ENCODE results near the gene YAE1. TPM values are rescaled to one million over a fixed set of nuclear protein-coding genes. Genes with fewer than 3 reads are reported as not detected.

The YAE1 gene
- total RNA-seq, 1 donor from 2014 or later, result 13.0 TPM

GRCh38 chr7:39553436-39553835 lies 12.8 kb upstream of the YAE1 start:
- DNase-seq (ENCODE audit: extremely low read depth, low read depth, low spot score), result no peak

DNA sequence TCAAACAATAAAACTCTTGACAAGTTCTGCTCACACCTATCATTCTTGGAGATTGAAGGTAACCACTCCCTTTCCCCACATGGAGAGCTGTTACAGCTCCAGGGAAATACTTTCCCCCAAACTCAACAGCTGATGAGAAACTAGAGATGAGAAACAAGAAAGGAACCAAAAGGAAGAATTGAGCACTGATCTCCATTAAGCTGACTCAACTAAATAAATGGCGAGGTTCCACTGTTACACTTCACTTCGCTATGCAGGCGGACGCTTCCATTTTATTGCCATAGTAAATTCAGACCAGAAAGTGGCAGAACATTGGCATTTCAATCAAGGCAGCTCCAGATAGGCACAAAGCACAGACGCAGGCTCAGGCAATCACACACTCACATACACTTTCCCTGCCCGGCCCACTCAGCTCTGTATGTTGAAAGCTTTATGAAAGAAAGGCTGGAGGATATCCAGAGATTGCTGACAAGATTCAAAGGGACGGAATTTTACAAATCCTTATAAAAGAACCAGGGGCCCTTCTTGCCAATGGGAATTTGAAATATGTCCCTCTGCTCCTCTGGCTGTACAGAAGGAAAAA lies 11.5 kb upstream of the YAE1 start:
- no peak for DNase-seq (ENCODE audit: extremely low read depth, low read depth, low spot score)

GRCh38 chr7:39557222-39557621 lies 9.0 kb upstream of the YAE1 start:
- DNase-seq (ENCODE audit: extremely low read depth, low read depth, low spot score), result no peak

DNA sequence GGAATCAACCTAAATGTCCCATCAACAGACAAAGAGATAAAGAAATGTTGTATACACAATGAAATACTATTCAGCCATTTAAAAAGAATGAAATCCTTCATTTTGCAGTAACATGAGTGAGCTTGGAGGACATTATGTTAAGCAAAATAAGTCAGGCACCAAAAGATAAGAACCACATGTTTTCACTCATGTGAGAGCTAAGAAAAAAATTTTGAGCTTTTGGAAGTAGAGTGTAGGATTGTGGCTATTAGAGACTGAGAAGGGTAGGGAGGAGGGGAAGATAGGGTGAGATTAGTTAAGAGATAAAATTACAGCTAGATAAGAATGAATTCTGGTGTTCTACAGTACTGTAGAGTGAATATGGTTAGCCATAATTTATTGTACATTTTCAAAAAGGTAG lies 8.3 kb upstream of the YAE1 start:
- DNase-seq (ENCODE audit: extremely low read depth, low read depth, low spot score), result no peak

GRCh38 chr7:39560408-39560807 lies 5.8 kb upstream of the YAE1 start:
- no peak for DNase-seq (ENCODE audit: extremely low read depth, low read depth, low spot score)

DNA sequence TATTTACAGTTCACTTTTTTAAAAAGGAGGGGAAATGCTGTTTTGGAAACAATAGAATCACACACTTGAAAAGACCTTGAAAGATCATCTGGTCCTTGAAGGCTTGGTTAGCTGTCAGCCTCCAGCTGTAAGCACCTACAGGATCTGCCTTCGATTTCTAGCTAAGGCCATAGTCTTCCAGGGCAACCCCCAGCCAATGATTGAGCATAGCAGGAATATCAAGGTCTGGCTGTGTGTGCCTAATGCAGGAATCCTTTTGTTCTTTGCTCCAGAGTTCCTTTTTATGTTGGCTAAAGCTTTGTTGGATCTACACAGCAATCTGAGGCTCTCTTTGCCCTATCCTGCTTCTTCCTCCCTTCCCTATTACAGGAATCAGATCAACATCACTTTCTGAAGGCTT lies 5.2 kb upstream of the YAE1 start:
- no peak for DNase-seq (ENCODE audit: extremely low read depth, low read depth, low spot score)

GRCh38 chr7:39565538-39565937 lies 666 bp upstream of the YAE1 start:
- DNase-seq (ENCODE audit: extremely low read depth, low read depth, low spot score), result no peak

GRCh38 chr7:39567294-39567693 lies 1.1 kb downstream of the YAE1 start:
- no peak for DNase-seq (ENCODE audit: extremely low read depth, low read depth, low spot score)

DNA sequence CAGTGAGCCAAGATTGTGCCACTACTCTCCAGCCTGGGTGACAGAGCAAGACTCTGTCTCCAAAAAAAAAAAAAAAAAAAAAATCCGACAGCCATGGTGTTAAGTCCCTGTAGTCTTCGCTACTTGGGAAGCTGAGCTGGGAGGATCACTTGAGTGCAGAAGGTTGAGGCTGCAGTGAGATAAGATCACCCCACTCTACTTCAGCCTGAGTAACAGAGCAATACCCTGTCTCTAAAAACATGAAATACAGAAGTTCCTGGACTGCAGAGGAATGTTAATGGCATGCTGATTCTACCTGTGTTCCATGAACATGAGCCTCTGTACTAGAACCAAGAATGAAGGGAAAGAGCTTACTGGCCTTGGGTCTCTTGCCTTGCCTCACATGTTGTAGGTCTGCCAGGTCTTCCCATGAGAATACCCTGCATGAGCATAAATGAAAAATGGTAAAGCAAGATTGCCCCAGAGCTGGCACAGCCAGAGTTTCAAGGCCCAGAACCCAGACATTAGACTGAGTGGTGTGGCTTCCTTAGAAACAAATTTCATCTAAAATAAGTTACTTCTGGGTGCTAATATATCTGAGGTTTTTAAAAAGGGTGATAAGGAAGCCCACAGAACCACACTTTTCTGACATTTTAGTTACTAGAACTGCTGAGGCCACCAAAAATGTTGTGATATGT lies 8.6 kb downstream of the YAE1 start:
- DNase-seq (ENCODE audit: extremely low read depth, low read depth, low spot score), result no peak

GRCh38 chr7:39577229-39577874 lies 11.1 kb downstream of the YAE1 start:
- DNase-seq (ENCODE audit: extremely low read depth, low read depth, low spot score), result no peak

- peak; percentile 88 for DNase-seq (ENCODE audit: extremely low read depth, low read depth, low spot score)
These were observed 14.1 kb downstream of the YAE1 start for GRCh38 chr7:39580149-39580874.

- DNase-seq (ENCODE audit: extremely low read depth, low read depth, low spot score), result no peak
These were observed 16.3 kb downstream of the YAE1 start for GRCh38 chr7:39582536-39582935.

DNA sequence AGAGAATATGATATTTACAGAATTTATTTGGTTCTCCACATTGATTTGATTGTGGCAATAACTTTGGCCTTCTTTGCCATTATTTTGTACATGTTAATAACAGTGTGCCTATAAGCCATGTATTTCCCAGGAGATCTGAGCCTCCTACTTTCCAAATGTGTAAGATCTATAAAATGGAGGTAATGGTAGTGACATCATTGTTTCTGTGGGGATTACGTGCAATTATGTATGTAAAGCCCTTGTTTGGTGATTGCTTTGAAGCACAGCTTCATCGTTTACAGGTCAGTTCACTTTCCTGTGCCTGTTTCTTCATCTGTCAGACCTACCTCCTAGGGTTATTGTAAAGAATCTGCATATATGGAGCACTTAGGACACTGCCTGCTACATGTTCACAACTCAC lies 17.3 kb downstream of the YAE1 start:
- DNase-seq (ENCODE audit: extremely low read depth, low read depth, low spot score), result no peak

DNA sequence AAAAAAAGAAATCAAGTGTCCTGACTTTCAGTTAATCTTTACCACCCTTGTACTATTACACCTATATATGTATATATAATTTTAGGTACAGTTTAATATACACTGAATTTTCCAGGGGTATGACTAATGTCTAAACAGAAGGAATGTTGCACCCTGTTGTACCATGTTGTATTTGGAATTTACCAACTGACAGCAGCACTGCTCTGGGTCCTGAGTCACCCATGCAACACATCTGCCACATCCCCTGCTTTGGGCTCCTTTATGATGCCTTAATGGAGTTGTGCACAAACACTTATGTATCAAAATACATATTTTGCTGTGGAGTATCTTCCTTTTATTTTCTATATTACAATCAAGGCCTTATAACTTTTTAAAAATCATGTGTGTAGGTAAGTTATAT lies 21.2 kb downstream of the YAE1 start:
- no peak for DNase-seq (ENCODE audit: extremely low read depth, low read depth, low spot score)

- DNase-seq (ENCODE audit: extremely low read depth, low read depth, low spot score), result no peak
These were observed 22.2 kb downstream of the YAE1 start for GRCh38 chr7:39588416-39588815.

- DNase-seq (ENCODE audit: extremely low read depth, low read depth, low spot score), result peak; percentile 92
These were observed 23.3 kb downstream of the YAE1 start for GRCh38 chr7:39589323-39590111.

DNA sequence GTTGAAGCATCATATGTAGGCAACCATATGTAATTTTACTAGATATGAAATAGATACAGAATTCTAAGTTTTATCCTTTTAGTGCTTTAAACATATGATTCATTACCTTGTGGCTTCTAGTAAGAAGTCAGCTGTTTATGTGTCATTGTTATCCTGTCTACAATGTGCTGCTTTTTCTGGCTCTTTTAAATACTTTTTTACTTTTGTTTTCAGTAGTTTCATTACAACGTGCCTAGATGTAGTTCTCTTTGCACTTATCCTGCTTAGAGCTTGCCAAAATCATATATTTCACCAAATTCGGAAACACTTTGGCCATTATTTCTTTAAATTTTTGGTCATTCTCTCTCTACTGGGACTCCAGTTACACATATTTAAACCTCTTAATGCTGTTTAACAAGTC lies 26.4 kb downstream of the YAE1 start:
- DNase-seq (ENCODE audit: extremely low read depth, low read depth, low spot score), result no peak

DNA sequence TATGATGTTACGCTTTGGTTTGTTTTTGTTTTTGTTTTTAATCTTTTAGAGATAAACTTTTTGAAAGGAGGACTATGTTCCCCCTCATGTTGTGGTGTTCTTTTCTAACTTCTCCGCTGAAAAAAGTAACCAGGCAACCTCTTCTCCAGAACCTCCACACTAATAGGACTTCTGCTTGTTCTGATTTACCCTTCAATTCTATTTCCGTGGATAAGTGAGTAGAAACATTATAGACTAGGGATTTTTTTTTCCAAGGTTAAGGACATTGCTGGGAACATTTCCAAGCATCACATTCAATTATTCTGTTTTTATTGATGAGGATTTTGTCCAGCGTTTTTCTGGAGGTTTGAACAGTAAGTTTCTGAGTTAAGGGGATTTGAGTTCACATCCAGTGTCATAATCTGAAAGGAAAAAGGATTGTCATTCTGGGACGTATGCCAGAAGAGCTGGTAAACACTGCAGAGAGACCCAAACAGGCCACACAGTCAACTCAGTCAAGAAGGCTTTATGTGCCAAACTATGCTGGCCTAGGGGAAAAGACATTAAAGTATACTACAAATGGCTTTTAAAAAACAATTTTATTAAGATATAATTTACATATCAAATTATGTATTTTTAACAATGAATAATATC lies 28.9 kb downstream of the YAE1 start:
- DNase-seq (ENCODE audit: extremely low read depth, low read depth, low spot score), result no peak

GRCh38 chr7:39602351-39602750 lies 36.1 kb downstream of the YAE1 start:
- DNase-seq (ENCODE audit: extremely low read depth, low read depth, low spot score), result no peak

DNA sequence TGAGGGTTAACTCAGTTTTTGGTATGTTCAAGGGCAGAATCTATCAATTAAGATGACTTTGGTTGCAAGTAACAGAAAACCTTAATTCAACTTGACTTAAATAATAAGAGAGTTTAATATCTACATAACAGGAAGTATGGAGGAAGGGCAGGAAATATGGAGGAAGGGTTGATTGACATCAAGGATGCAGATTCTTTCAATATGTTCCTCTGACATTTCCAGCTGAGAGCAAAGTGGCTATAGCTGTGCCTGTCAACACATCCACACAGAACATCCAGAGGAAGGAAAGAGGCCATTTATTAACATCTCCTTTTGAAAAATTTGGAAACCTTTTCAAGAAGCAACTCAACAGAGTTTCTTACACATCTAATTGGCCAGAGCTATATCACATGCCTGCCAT lies 37.7 kb downstream of the YAE1 start:
- DNase-seq (ENCODE audit: extremely low read depth, low read depth, low spot score), result no peak

Data from glomerular endothelial cell (primary cell).